Colonic mucosa (tissue), 4 donors: ENCODE results near the gene TMC6. TPM values are rescaled to one million over a fixed set of nuclear protein-coding genes. Genes with fewer than 3 reads are reported as not detected.

ENCODE experiments used
- DNase-seq: peaks from one replicate; pipeline ENCODE4 v3.0.0-alpha.2; 2020
- H3K27ac ChIP-seq: fragments of 200-600 bp; one replicate; pipeline ENCODE4 v1.8.0; 2021
- H3K27me3 ChIP-seq: fragments of 200-600 bp; one replicate; pipeline ENCODE4 v1.8.0; 2021
- H3K36me3 ChIP-seq: fragments of 200-600 bp; one replicate; pipeline ENCODE4 v1.8.0; 2021
- H3K4me1 ChIP-seq: fragments of 200-600 bp; one replicate; pipeline ENCODE4 v1.8.0; 2021; ENCODE audit warnings: mild to moderate bottlenecking
- H3K4me3 ChIP-seq: fragments of 200-600 bp; one replicate; pipeline ENCODE4 v1.8.0; 2021
- H3K9ac ChIP-seq, 2 donors: one replicate each; pipeline ENCODE4 v1.7.0; 2013; ENCODE audit warnings: control low read depth in 2 of 2, low read depth in 2 of 2, low read length in 2 of 2
- H3K9me3 ChIP-seq: fragments of 200-600 bp; one replicate; pipeline ENCODE4 v1.8.0; 2021
- CTCF ChIP-seq: fragments of 200-600 bp; IDR thresholded peaks from one replicate; pipeline ENCODE4 v1.8.0; 2022; ENCODE audit warnings: antibody characterized with exemption, mild to moderate bottlenecking
- intact Hi-C: fragments of 100-400 bp; cut with DNase I; formaldehyde crosslinking; loops from one replicate; pipeline ENCODE4 v1.14.1; 2022
- total RNA-seq, 2 donors: library from RNA; stranded (reverse); fragmentation: NEBNext Ultra II Directional in 1 of 2; extraction: Animal tissue kit (Norgen Biotek cat#: 25700) in 1 of 2; gene quantifications; one replicate each; pipeline ENCODE4 v1.2.1, GENCODE V29; 2021
- donor health status: healthy.
- donor health status: DM: no; HTN: no; CAD: no.
- donor health status: DM: no; HTN: no; CAD: no.

TMC6 gene
- total RNA-seq, 2 donors from 2014 or later = 108 to 159 TPM

- Histone ChIP-seq H3K4me1 (peaks cover 31% of the 10 kb centered on the region), H3K4me3 (peak overlapping the region; percentile 93), H3K36me3 (no peaks in the 10 kb centered on the region), H3K27ac (peak overlapping the region; percentile 92), H3K9ac (peak overlapping the region; percentile 88 to 89), H3K9me3 (no peaks in the 10 kb centered on the region), H3K27me3 (no peaks in the 10 kb centered on the region)
- intact Hi-C loops = loop anchor here (5.0 kb wide), 1 partner anchor 44 kb away; no protein-coding TSS in a partner anchor
- peak; percentile 63 for DNase-seq
- TF ChIP-seq CTCF = no peak
Observed at GRCh38 chr17:78127888-78128550, 536 bp downstream of the TMC6 start.

- DNase-seq = peak; percentile 78
- Histone ChIP-seq H3K27me3 (no peaks in the 10 kb centered on the region), H3K4me1 (peaks cover 25% of the 10 kb centered on the region), H3K9ac (peak overlapping the region; percentile 78 to 89), H3K4me3 (peak overlapping the region; percentile 93), H3K36me3 (no peaks in the 10 kb centered on the region), H3K9me3 (no peaks in the 10 kb centered on the region), H3K27ac (peak overlapping the region; percentile 92)
- intact Hi-C loops = loop anchor here (5.0 kb wide), 1 partner anchor 45 kb away; no protein-coding TSS in a partner anchor
- no peak for TF ChIP-seq CTCF
Observed at GRCh38 chr17:78127239-78127887, 1.2 kb downstream of the TMC6 start.

- intact Hi-C loops = loop anchor here (5.0 kb wide), 1 partner anchor 45 kb away; no protein-coding TSS in a partner anchor
- TF ChIP-seq CTCF = no peak
- Histone ChIP-seq H3K27me3 (no peaks in the 10 kb centered on the region), H3K4me1 (peaks cover 20% of the 10 kb centered on the region), H3K36me3 (peaks cover 3% of the 10 kb centered on the region), H3K9ac (peak overlapping the region; percentile 78 to 89), H3K9me3 (no peaks in the 10 kb centered on the region), H3K4me3 (peak overlapping the region; percentile 93), H3K27ac (peak overlapping the region; percentile 92)
- no peak for DNase-seq
Observed at GRCh38 chr17:78126895-78127238, 1.7 kb downstream of the TMC6 start.

GRCh38 chr17:78125976-78126894, 2.3 kb downstream of the TMC6 start:
- Histone ChIP-seq H3K36me3 (peaks cover 5% of the 10 kb centered on the region), H3K4me1 (peaks cover 16% of the 10 kb centered on the region), H3K4me3 (peak overlapping the region; percentile 5)

More at GRCh38 chr17:78125976-78126894, 2.3 kb downstream of the TMC6 start:
- H3K27ac ChIP-seq = peak overlapping the region; percentile 92
- no peak for TF ChIP-seq CTCF
- DNase-seq = no peak
- no peaks in the 10 kb centered on the region for H3K9me3 ChIP-seq
- peak overlapping the region in 1 of 2 donors; percentile 41 for H3K9ac ChIP-seq
- intact Hi-C loops = loop anchor here (5.0 kb wide), 1 partner anchor 46 kb away; no protein-coding TSS in a partner anchor
- H3K27me3 ChIP-seq = no peaks in the 10 kb centered on the region
